ENCODE measurements around the gene RAB15. TPM values are rescaled to one million over a fixed set of nuclear protein-coding genes. Genes with fewer than 3 reads are reported as not detected.

Gene RAB15
- total RNA-seq, 6 experiments from 2014 or later: 6.5 to 13.8 (median 9.0) TPM

DNA sequence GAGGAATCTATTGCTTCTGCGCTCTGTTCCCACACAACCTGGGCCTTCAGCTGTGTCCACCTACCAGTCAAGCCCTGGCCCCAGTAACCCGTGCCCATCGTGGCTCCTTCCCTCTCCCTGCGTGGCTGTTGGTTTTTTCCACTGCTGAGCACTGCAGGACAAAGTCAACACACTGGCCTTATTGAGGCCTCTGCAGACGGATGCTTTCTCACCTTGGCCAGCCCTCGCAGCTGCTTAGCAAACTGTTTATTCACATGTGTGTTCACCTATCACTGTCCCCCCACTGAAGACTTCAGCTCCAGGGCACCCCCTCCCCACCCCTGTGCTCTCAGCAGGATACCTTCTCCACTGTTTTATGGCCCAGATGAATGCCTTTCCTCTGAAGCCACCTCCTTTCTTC lies 16.8 kb downstream of the RAB15 start:
- no peaks in the 10 kb centered on the region for H3K36me3 ChIP-seq
- H3K9me3 ChIP-seq: no peaks in the 10 kb centered on the region
- H3K4me3 ChIP-seq: no peak overlapping the region
- no peak overlapping the region for H3K27ac ChIP-seq
- 81% methylated on average over 6 of the region's 6 CpGs for WGBS (ENCODE audit: insufficient coverage, low coverage, low lambda C conversion rate, missing lambda C conversion rate)
- no peaks in the 10 kb centered on the region for H3K4me1 ChIP-seq
- ATAC-seq (no peak), DNase-seq (no peak)
- no peak for TF ChIP-seq POLR2A (IDR thresholded peaks at IDR 0.05)
- TF ChIP-seq, protein P1, sequence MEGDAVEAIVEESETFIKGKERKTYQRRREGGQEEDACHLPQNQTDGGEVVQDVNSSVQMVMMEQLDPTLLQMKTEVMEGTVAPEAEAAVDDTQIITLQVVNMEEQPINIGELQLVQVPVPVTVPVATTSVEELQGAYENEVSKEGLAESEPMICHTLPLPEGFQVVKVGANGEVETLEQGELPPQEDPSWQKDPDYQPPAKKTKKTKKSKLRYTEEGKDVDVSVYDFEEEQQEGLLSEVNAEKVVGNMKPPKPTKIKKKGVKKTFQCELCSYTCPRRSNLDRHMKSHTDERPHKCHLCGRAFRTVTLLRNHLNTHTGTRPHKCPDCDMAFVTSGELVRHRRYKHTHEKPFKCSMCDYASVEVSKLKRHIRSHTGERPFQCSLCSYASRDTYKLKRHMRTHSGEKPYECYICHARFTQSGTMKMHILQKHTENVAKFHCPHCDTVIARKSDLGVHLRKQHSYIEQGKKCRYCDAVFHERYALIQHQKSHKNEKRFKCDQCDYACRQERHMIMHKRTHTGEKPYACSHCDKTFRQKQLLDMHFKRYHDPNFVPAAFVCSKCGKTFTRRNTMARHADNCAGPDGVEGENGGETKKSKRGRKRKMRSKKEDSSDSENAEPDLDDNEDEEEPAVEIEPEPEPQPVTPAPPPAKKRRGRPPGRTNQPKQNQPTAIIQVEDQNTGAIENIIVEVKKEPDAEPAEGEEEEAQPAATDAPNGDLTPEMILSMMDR (IDR thresholded peaks at IDR 0.05): no peak
- intact Hi-C loops (cut with DNase I): no loop called here
- H3K27me3 ChIP-seq: no peaks in the 10 kb centered on the region

- Histone ChIP-seq H3K4me3 (no peak overlapping the region), H3K9me3 (no peaks in the 10 kb centered on the region), H3K4me1 (no peaks in the 10 kb centered on the region), H3K27me3 (no peaks in the 10 kb centered on the region), H3K36me3 (no peaks in the 10 kb centered on the region), H3K27ac (no peak overlapping the region)
- DNase-seq (no peak), ATAC-seq (no peak)
- TF ChIP-seq POLR2A (IDR thresholded peaks at IDR 0.05): no peak
- TF ChIP-seq, protein P1 (IDR thresholded peaks at IDR 0.05): no peak
- 77% methylated on average over 4 of the region's 9 CpGs for WGBS (ENCODE audit: insufficient coverage, low coverage, low lambda C conversion rate, missing lambda C conversion rate)
- intact Hi-C loops (cut with DNase I): no loop called here
Observed at GRCh38 chr14:64954491-64955240, 17.5 kb downstream of the RAB15 start.

DNA sequence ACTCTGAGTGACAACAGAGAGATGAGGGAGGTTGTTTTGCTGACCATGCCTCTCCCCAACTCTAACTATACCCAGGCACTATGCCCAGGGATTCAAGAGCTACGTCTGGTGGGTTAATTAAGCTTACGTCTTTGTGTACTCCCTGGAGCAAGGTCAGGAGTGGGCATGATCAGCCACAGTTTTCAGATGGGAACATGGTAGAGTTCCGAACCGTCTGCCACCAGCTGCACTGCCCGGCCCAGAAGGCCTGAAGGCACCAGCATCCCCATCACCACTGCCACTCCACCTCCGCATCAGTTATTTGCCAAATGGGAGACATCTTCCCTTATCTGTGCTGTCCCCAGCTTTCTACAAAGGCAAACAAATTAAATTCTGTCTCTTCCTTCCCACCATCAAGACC lies 18.5 kb downstream of the RAB15 start:
- no peak for TF ChIP-seq POLR2A (IDR thresholded peaks at IDR 0.05)
- TF ChIP-seq, protein P1 (IDR thresholded peaks at IDR 0.05): no peak
- Histone ChIP-seq H3K4me3 (no peak overlapping the region), H3K36me3 (no peaks in the 10 kb centered on the region), H3K27ac (no peak overlapping the region), H3K27me3 (no peaks in the 10 kb centered on the region), H3K4me1 (peaks cover 0 to 8% (median 0%) of the 10 kb centered on the region in 4 donors), H3K9me3 (no peaks in the 10 kb centered on the region)
- WGBS (ENCODE audit: insufficient coverage, low coverage, low lambda C conversion rate, missing lambda C conversion rate): no CpG with 5 or more reads among the region's 6 CpGs
- no peak for DNase-seq
- no peak for ATAC-seq
- intact Hi-C loops (cut with DNase I): no loop called here

DNA sequence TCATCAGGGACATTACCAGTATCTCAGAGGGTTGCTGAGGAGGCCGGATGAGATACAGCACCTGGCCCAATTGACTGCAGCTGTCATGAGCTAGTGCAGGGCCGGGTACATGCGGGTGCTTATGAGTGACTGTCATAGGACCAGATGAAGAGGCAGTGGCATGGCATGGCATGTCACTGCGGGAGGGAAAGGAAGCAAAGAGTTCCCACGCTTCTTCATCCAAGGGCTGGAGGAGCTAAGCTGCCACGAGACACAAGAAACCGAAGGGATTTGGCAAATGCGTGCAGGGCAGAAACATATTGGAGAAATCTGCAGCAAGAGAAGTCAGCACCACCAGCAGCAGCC lies 18.9 kb downstream of the RAB15 start:
- DNase-seq (no peak), ATAC-seq (no peak)
- no peak for TF ChIP-seq POLR2A (IDR thresholded peaks at IDR 0.05)
- TF ChIP-seq, protein P1 (IDR thresholded peaks at IDR 0.05): no peak
- WGBS (ENCODE audit: insufficient coverage, low coverage, low lambda C conversion rate, missing lambda C conversion rate): no CpG with 5 or more reads among the region's 8 CpGs
- Histone ChIP-seq H3K27me3 (no peaks in the 10 kb centered on the region), H3K27ac (no peak overlapping the region), H3K36me3 (no peaks in the 10 kb centered on the region), H3K4me1 (peaks cover 0 to 10% (median 0%) of the 10 kb centered on the region in 4 donors), H3K4me3 (no peak overlapping the region), H3K9me3 (no peaks in the 10 kb centered on the region)
- intact Hi-C loops (cut with DNase I): no loop called here
